GM20000 (cell line): ENCODE results near the gene GRB2.
A peak's percentile ranks its signal among the peaks of the same experiment; 100 is the strongest.

Experiments
- DNase-seq: peaks from one replicate; pipeline ENCODE4 v3.0.0; 2012; ENCODE audit warnings: low spot score
- TF ChIP-seq, protein P1 (sequence below): IDR thresholded peaks from 2 replicates; pipeline ENCODE4 v1.5.1; 2012; ENCODE audit warnings: mild to moderate bottlenecking, control low read depth; ENCODE audit errors: extremely low read depth, missing control alignments

GRB2 gene

DNA sequence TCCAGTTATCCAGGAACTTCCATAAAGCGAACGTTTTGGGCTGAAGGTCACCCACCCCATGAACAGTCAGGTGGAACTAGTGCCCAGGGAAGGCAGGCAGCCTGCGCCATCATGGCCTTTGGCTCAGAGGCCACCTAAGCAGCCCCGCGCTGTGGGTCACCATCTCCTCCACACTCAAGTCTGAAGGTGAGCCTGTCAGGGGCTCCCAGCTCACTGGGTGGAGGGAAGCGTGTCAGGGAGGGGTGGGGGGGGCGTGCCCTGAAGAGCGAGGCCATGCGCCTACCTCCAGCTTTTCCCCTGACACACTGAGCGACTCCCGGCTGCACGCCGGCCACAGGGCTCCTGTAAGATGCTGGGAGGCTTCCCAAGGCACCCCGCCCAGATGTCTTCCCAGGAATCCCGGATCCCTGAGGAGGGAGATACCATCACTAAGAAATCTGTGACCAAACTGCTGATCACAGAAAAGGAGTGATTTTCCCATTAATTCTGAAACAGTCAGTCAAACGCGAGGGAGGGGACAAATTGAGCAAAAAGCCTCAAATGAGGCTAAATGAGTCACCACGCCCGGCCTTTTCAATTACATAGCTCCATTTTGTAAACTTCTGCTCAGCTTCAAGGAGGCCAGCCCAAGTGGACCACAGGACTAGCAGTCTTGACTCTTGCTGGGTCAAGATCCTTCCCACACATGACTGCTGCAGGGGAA, 89.8 kb downstream of the GRB2 start:
- DNase-seq = peak; percentile 35
- TF ChIP-seq, protein P1, sequence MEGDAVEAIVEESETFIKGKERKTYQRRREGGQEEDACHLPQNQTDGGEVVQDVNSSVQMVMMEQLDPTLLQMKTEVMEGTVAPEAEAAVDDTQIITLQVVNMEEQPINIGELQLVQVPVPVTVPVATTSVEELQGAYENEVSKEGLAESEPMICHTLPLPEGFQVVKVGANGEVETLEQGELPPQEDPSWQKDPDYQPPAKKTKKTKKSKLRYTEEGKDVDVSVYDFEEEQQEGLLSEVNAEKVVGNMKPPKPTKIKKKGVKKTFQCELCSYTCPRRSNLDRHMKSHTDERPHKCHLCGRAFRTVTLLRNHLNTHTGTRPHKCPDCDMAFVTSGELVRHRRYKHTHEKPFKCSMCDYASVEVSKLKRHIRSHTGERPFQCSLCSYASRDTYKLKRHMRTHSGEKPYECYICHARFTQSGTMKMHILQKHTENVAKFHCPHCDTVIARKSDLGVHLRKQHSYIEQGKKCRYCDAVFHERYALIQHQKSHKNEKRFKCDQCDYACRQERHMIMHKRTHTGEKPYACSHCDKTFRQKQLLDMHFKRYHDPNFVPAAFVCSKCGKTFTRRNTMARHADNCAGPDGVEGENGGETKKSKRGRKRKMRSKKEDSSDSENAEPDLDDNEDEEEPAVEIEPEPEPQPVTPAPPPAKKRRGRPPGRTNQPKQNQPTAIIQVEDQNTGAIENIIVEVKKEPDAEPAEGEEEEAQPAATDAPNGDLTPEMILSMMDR = no peak

DNA sequence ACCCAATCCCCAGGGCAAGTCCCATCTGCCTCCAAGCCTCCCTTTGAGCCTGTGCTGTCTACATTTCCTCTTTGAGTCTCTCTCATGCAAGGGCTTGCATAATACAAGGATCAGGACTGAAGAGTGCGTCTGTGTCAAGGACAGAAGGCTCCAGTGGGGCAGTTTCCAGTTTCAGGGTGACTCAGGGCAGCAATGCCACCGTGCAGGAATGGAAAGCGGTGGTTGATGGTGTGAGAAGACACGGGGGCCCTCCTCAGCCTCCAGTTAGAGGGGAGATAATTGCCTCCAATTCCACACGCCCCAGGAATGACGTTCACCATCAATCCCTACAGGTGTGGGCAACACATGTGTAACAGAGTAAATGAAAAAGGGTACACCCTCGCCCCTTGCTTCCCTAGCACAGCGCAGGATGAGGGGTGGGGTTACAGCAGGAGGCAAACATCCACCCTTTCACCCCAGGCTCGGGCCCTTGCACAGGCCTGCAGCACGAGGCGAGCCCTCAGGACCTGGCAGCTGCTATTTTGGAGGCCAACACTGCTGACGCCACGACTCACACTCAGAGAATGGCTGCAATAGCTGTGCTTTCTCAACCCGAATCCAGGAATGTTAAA, 91.4 kb downstream of the GRB2 start:
- peak; percentile 32 for DNase-seq
- TF ChIP-seq, protein P1 = no peak

DNA sequence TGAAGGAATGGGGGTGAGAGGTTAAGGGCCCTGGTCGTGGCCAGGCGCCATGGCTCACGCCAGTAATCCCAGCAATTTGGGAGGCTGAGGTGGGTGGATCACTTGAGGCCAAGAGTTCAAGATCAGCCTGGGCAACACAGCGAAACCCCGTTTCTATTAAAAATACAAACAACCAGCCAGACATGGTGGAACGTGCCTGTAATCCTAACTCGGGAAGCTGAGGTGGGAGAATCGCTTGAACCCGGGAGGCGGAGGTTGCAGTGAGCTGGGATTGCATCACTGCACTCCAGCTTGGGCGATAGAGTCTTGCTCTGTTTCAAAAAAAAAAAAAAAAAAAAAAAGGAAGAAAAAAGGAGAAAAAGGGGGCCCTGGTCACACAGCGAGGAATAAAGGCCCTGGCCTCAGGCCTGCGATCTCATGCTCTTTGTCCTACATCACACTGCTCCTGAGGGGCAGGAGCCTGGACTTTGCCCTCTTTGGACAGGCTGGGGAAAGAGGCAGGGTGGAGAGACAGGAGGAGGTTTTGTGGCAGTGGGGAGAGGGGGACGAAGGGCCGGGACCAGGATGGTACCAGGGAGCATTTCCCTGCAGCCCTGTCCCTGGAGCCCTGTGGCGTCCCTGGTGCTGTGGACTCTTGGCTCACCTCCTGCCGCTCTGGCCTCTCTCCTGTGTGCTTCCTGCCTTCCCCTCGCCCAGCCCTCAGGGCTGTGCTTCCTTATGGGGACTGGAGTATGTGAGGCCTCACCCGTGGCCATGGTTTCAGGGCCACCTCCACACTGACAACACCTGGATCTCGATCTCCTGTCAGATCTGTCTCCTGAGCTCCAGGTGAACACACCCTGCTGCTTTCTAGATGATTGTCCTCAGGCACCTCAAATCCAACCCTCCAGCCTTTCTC, 96.5 kb downstream of the GRB2 start:
- no peak for DNase-seq
- TF ChIP-seq, protein P1 = no peak

- DNase-seq = no peak
- TF ChIP-seq, protein P1 = no peak
These were observed 97.3 kb downstream of the GRB2 start for GRCh38 chr17:75307957-75308731.

- TF ChIP-seq, protein P1 = no peak
- DNase-seq = no peak
These were observed 103.8 kb downstream of the GRB2 start for GRCh38 chr17:75301502-75302206.

DNA sequence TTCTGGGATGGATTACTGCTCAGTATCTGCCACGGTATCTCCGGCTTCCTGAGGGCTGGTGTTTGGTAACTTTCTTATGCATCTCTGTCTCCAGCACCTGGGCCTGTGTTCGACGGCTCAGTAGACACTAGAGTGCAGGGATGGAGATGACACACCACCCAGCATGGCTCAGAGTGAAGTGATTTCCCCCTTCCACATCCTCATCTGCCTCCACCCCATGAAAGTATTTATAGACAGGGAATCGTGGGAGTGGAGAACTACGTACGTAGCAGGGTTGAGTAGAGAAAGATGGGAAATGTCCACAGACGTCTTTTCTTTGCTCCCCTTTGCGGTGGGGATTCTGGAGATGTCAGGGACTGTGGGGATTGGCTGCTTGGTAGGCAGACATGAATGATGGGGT, 104.4 kb downstream of the GRB2 start:
- DNase-seq = no peak
- TF ChIP-seq, protein P1 = no peak
